K562 (cell line): ENCODE results near the gene LAIR2. TPM values are rescaled to one million over a fixed set of nuclear protein-coding genes. Genes with fewer than 3 reads are reported as not detected.

Source experiments
- ATAC-seq: fragments of 200-7000 bp; cut with Tn5 transposase; 3 replicates; pipeline ENCODE4 v1.9.1; 2020; ENCODE audit warnings: moderate library complexity
- BruUV-seq: library from RNA; stranded (reverse); fragments of 400-500 nt; replicated peaks from 2 replicates; lab custom pipeline; 2021; lab: Mats Ljungman, UMichigan
- CTCF ChIA-PET: fragments of 300-600 bp; formaldehyde crosslinking; extraction: SDS; loops from one replicate; lab custom pipeline; 2021; ENCODE audit warnings: low intra/inter-chr PET ratio; lab: Yijun Ruan, JAX
- POLR2A ChIA-PET: fragments of 300-600, 350-650 bp; sonication (Branson Sonifier 250); formaldehyde crosslinking; extraction: SDS; loops from one replicate; lab custom pipeline; 2021; ENCODE audit warnings: antibody characterized with exemption, inconsistent platforms; lab: Yijun Ruan, JAX
- DNase-seq, 4 experiments: peaks; one replicate each; pipeline versions ENCODE4 v3.0.0 to v3.0.0-alpha.2; 2011 to 2018; ENCODE audit warnings: low spot score in 3 of 4, mixed read lengths in 3 of 4; ENCODE audit errors: extremely low read depth in 1 of 4
- FAIRE-seq: peaks from 2 replicates; lab custom pipeline; 2011; peaks lifted over from hg19 to GRCh38; lab: Jason Lieb, UNC
- H2AFZ ChIP-seq: 2 replicates; pipeline ENCODE4 v1.6.0; 2011; ENCODE audit warnings: low read depth, low read length, control low read depth, inconsistent platforms
- H3K27ac ChIP-seq: fragments of 200-600 bp; 3 replicates; pipeline ENCODE4 v1.8.0; 2011; ENCODE audit warnings: low read depth, mild to moderate bottlenecking, control low read depth, inconsistent platforms, low read length, moderate library complexity, mixed read lengths; ENCODE audit errors: extremely low read depth
- H3K27me3 ChIP-seq, 2 experiments: fragments of 300-600 bp in 1 of 2; 2 replicates in 1 of 2; 3 replicates in 1 of 2; pipeline versions ENCODE4 v1.6.0 to v1.8.0; 2011; ENCODE audit warnings: inconsistent platforms in 2 of 2, low read length in 2 of 2, mild to moderate bottlenecking in 1 of 2, mixed read lengths in 1 of 2, moderate library complexity in 1 of 2; ENCODE audit not compliant: control insufficient read depth in 2 of 2, insufficient read depth in 2 of 2
- H3K36me3 ChIP-seq: fragments of 300-600 bp; 3 replicates; pipeline ENCODE4 v1.8.0; 2011; ENCODE audit warnings: mild to moderate bottlenecking, low read length, inconsistent platforms; ENCODE audit not compliant: control insufficient read depth, insufficient read depth
- H3K4me1 ChIP-seq, 2 experiments: fragments of 200-600 bp in 1 of 2; replicated peaks in 1 of 2; 2 replicates in 1 of 2; 3 replicates in 1 of 2; pipeline versions ENCODE4 v1.5.1 to v1.8.0; 2011; ENCODE audit warnings: inconsistent platforms in 2 of 2, low read length in 2 of 2, mild to moderate bottlenecking in 1 of 2, mixed read lengths in 1 of 2, moderate library complexity in 1 of 2; ENCODE audit not compliant: control insufficient read depth in 2 of 2, insufficient read depth in 2 of 2
- H3K4me2 ChIP-seq: 2 replicates; pipeline ENCODE4 v1.6.1; 2011; ENCODE audit warnings: low read length, control low read depth, inconsistent platforms, mixed read lengths; ENCODE audit not compliant: insufficient read depth
- H3K4me3 ChIP-seq: fragments of 200-600 bp; sonication (generic), shearing (Covaris generic); 2 replicates; pipeline ENCODE4 v1.5.1; 2016; ENCODE audit warnings: control low read depth, inconsistent platforms
- H3K79me2 ChIP-seq: fragments of 200-600 bp; 3 replicates; pipeline ENCODE4 v1.8.0; 2011; ENCODE audit warnings: low read length, inconsistent platforms; ENCODE audit not compliant: control insufficient read depth, insufficient read depth
- H3K9ac ChIP-seq, 2 experiments: 2 replicates each; pipeline versions ENCODE4 v1.6.0 to v1.6.1; 2011; ENCODE audit warnings: low read depth in 2 of 2, low read length in 2 of 2, control low read depth in 1 of 2, inconsistent platforms in 1 of 2, mild to moderate bottlenecking in 1 of 2, mixed read lengths in 1 of 2; ENCODE audit not compliant: insufficient read depth in 1 of 2
- H3K9me1 ChIP-seq: one replicate; pipeline ENCODE4 v1.6.0; 2011; ENCODE audit warnings: inconsistent platforms, mild to moderate bottlenecking, low read length, moderate library complexity; ENCODE audit not compliant: control insufficient read depth, insufficient read depth
- H3K9me3 ChIP-seq: replicated peaks from 2 replicates; pipeline ENCODE4 v1.5.1; 2011; ENCODE audit warnings: low read depth, low read length, inconsistent platforms; ENCODE audit not compliant: control insufficient read depth, insufficient read depth
- H4K20me1 ChIP-seq: replicated peaks from 2 replicates; pipeline ENCODE4 v1.6.1; 2011; ENCODE audit warnings: low read length, inconsistent platforms, mixed read lengths; ENCODE audit not compliant: control insufficient read depth, insufficient read depth
- PHB2 ChIP-seq: fragments of 450-650 bp; IDR thresholded peaks from 2 replicates; pipeline ENCODE4 v1.6.1; 2017; ENCODE audit warnings: low read depth
- RBFOX2 ChIP-seq: fragments of 200-400 bp; formaldehyde crosslinking; IDR thresholded peaks from 2 replicates; pipeline ENCODE4 v1.6.1; 2017; ENCODE audit warnings: low read depth, mild to moderate bottlenecking, low read length, moderate library complexity
- WGBS: fragments of 100-300 bp; shearing (Covaris generic); methylation state at CpG from one replicate; pipeline ENCODE4 v1.1.6; 2016; ENCODE audit warnings: low coverage, mixed read lengths; ENCODE audit not compliant: insufficient coverage; ENCODE audit errors: missing lambda C conversion rate; 5-methylcytosine and 5-hydroxymethylcytosine counted together
- in situ Hi-C: fragments of 300-500 bp; cut with MboI; formaldehyde crosslinking; loops from 4 replicates; pipeline ENCODE4 v1.15.0; 2018; ENCODE audit warnings: inconsistent platforms, mixed read lengths
- intact Hi-C: fragments of 100-400 bp; cut with micrococcal nuclease; formaldehyde crosslinking; loops from 2 replicates; pipeline ENCODE4 v1.14.2; 2022
- polyA plus RNA-seq, 8 experiments: library from polyadenylated mRNA; depleted of rRNA in 4 of 8; stranded (reverse) in 5 of 8; unstranded in 3 of 8; fragments of >200 nt; fragmentation: Nextera tagmentation in 2 of 8; fragmentation: Illumina TruSeq in 1 of 8; extraction: Ambion mirVana in 2 of 8; extraction: Trizol in 1 of 8; gene quantifications; 2 replicates each; pipeline versions ENCODE4 v1.2.1 to v1.2.3, GENCODE V29; 2011 to 2014; ENCODE audit warnings: inconsistent platforms in 1 of 8, missing spikeins in 1 of 8
- total RNA-seq, 7 experiments: library from RNA; depleted of rRNA in 6 of 7; stranded (reverse); fragments of >200 nt in 6 of 7; fragmentation: Illumina TruSeq in 2 of 7; extraction: Trizol in 2 of 7; gene quantifications; 2 replicates each; pipeline versions ENCODE4 v1.2.1 to v1.2.3, GENCODE V29; 2011 to 2021; ENCODE audit warnings: low replicate concordance in 1 of 7

The LAIR2 gene
- total and polyA plus RNA-seq, 9 of the 15 experiments (the other 6 are each of a cell fraction or from before 2014, with no cell fraction given): not detected

DNA sequence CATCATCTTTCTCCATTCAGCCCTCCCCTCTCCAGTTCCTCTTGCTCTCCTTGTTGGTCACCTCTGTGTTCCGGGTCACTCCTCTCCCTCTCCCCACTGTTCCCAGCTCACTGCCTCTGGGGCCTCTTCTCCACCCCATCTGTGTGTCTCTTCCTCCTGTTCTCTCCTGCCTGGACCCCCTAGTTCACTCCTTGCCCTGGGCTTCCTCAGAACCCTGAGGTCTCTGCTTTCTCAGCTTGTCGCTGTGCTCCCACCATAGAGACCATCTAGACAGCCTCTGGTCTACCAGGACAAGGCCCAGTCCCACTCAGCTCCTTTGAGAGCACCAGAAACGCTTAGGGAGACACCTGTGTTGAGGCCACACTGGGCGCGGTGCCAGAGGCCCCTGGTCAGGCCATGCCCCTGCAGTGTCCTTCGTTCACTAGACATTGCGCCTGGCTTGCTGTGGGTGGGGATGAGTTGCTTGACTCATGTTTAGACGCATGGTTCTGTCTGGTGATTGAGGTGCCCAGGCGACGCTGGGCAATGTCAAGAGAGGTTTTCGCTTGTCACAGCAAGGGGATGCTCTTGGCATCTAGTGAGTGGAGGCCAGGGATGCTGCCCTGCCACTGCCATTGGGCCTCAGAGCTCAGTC is 43.9 kb upstream of the LAIR2 start:
- H3K9ac ChIP-seq: peak overlapping the region in 1 of 2 experiments; percentile 48; a peak in 1 of 4 replicates
- H3K79me2 ChIP-seq: peaks cover 5% of the 10 kb centered on the region
- H2AFZ ChIP-seq: no peak overlapping the region
- WGBS: 90% methylated on average over 11 of the region's 11 CpGs
- peaks cover 87% of the 10 kb centered on the region for H3K36me3 ChIP-seq
- ChIA-PET POLR2A (interaction anchor here (1.1 to 1.7 kb wide), 3 partner anchors 10 to 15 kb away, joined by 5 to 15 read pairs (median 6); partner anchors contain the start of genes CDC42EP5 and LENG8), CTCF (no interaction called here)
- in situ Hi-C loops: no loop called here
- H3K9me3 ChIP-seq: no peaks in the 10 kb centered on the region
- TF ChIP-seq RBFOX2 (peak; percentile 37; the same call in 1 of the 2 replicates), PHB2 (no peak)
- no peak overlapping the region for H3K4me3 ChIP-seq
- no peak overlapping the region for H3K27ac ChIP-seq
- H3K4me1 ChIP-seq: peaks cover 0 to 34% of the 10 kb centered on the region in 2 experiments; a peak in 2 of 5 replicates
- H3K9me1 ChIP-seq: peaks cover 2% of the 10 kb centered on the region
- FAIRE-seq: no peak
- no peak for ATAC-seq
- peak in 2 of 4 experiments; percentile 6 to 9 for DNase-seq
- H3K27me3 ChIP-seq: no peaks in the 10 kb centered on the region
- no peak overlapping the region for H3K4me2 ChIP-seq
- no TSS peak for BruUV-seq
- intact Hi-C loops: no loop called here
- peaks cover 19% of the 10 kb centered on the region; the same call in 1 of the 2 replicates for H4K20me1 ChIP-seq
